GM12878 (cell line): ENCODE results near the gene SLC13A2. TPM values are rescaled to one million over a fixed set of nuclear protein-coding genes. Genes with fewer than 3 reads are reported as not detected.

ENCODE experiments used
- ATAC-seq: fragments of 200-7000 bp; cut with Tn5 transposase; 3 replicates; pipeline ENCODE4 v1.9.1; 2020; ENCODE audit warnings: mild to moderate bottlenecking, moderate library complexity
- BruUV-seq: library from RNA; stranded (reverse); fragments of 400-500 nt; replicated peaks from 2 replicates; lab custom pipeline; 2021; lab: Mats Ljungman, UMichigan
- CTCF ChIA-PET: fragments of 300-600 bp; sonication (Branson Sonifier 250); formaldehyde crosslinking; extraction: SDS; loops from one replicate; lab custom pipeline; 2021; ENCODE audit warnings: inconsistent platforms; lab: Yijun Ruan, JAX
- POLR2A ChIA-PET: fragments of 350-600 bp; formaldehyde crosslinking; extraction: SDS; loops from one replicate; lab custom pipeline; 2021; ENCODE audit warnings: inconsistent platforms; lab: Charles Lee
- RAD21 ChIA-PET: fragments of 300-600 bp; sonication (Branson Sonifier 250); formaldehyde crosslinking; loops from one replicate; lab custom pipeline; 2023; ENCODE audit warnings: antibody characterized with exemption; ENCODE audit not compliant: unreplicated experiment; lab: Charles Lee
- SMC1A ChIA-PET: fragments of 300-600 bp; sonication (Branson Sonifier 250); formaldehyde crosslinking; loops from one replicate; lab custom pipeline; 2023; ENCODE audit not compliant: unreplicated experiment, uncharacterized antibody; lab: Charles Lee
- DNase-seq: peaks from one replicate; pipeline ENCODE4 v3.0.0-alpha.2; 2011; ENCODE audit warnings: low read depth, low spot score
- FAIRE-seq: peaks from 3 replicates; lab custom pipeline; 2011; peaks lifted over from hg19 to GRCh38; lab: Jason Lieb, UNC
- H2AFZ ChIP-seq: 2 replicates; pipeline ENCODE4 v1.6.0; 2011; ENCODE audit warnings: low read depth, low read length, control low read depth; ENCODE audit not compliant: control insufficient read depth
- H3K27ac ChIP-seq: 2 replicates; pipeline ENCODE4 v1.5.1; 2011; ENCODE audit warnings: control low read depth; ENCODE audit not compliant: control insufficient read depth, insufficient read depth
- H3K27me3 ChIP-seq, 2 experiments: replicated peaks in 1 of 2; 2 replicates each; pipeline versions ENCODE4 v1.6.0 to v1.6.1; 2011; ENCODE audit warnings: low read length in 1 of 2; ENCODE audit not compliant: control insufficient read depth in 2 of 2, insufficient read depth in 2 of 2
- H3K36me3 ChIP-seq, 2 experiments: 2 replicates each; pipeline ENCODE4 v1.5.1; 2011; ENCODE audit warnings: low read length in 1 of 2; ENCODE audit not compliant: control insufficient read depth in 2 of 2, insufficient read depth in 2 of 2
- H3K4me1 ChIP-seq: 2 replicates; pipeline ENCODE4 v1.6.1; 2011; ENCODE audit warnings: mild to moderate bottlenecking, low read length, moderate library complexity, mixed read lengths; ENCODE audit not compliant: control insufficient read depth, insufficient read depth
- H3K4me2 ChIP-seq: 2 replicates; pipeline ENCODE4 v1.6.0; 2011; ENCODE audit warnings: control low read depth; ENCODE audit not compliant: control insufficient read depth, insufficient read depth
- H3K4me3 ChIP-seq: fragments of 200-600 bp; sonication (generic); 2 replicates; pipeline ENCODE4 v1.5.1; 2016
- H3K79me2 ChIP-seq: 2 replicates; pipeline ENCODE4 v1.6.0; 2011; ENCODE audit warnings: low read length; ENCODE audit not compliant: control insufficient read depth, insufficient read depth
- H3K9ac ChIP-seq: 2 replicates; pipeline ENCODE4 v1.8.0; 2011; ENCODE audit warnings: low read length, control low read depth, mixed read lengths; ENCODE audit not compliant: control insufficient read depth, insufficient read depth
- H3K9me3 ChIP-seq: replicated peaks from 3 replicates; pipeline ENCODE4 v1.5.1; 2011; ENCODE audit warnings: mild to moderate bottlenecking, low read length; ENCODE audit not compliant: control insufficient read depth, insufficient read depth
- H4K20me1 ChIP-seq: 2 replicates; pipeline ENCODE4 v1.6.0; 2011; ENCODE audit not compliant: control insufficient read depth, insufficient read depth
- CREM ChIP-seq: IDR thresholded peaks from 2 replicates; pipeline ENCODE4 v1.6.1; 2014; ENCODE audit warnings: antibody characterized with exemption, low read depth
- E4F1 ChIP-seq: fragments of 450-650 bp; IDR thresholded peaks from 2 replicates; pipeline ENCODE4 v1.6.1; 2018; ENCODE audit warnings: borderline replicate concordance, mild to moderate bottlenecking; ENCODE audit not compliant: partially characterized antibody
- ESRRA ChIP-seq: IDR thresholded peaks from 2 replicates; pipeline ENCODE4 v1.6.1; 2012; ENCODE audit warnings: mild to moderate bottlenecking, low read length, improper control_type of control experiment
- JUNB ChIP-seq: IDR thresholded peaks from 2 replicates; pipeline ENCODE4 v1.6.1; 2016; ENCODE audit warnings: antibody characterized with exemption, mild to moderate bottlenecking
- RB1 ChIP-seq: fragments of 450-650 bp; formaldehyde crosslinking; IDR thresholded peaks from 2 replicates; pipeline ENCODE4 v1.6.1; 2017; ENCODE audit warnings: mild to moderate bottlenecking, borderline replicate concordance
- TBL1XR1 ChIP-seq: IDR thresholded peaks from 2 replicates; pipeline ENCODE4 v1.6.1; 2012; ENCODE audit warnings: low read depth, low read length, improper control_type of control experiment
- WGBS: methylation state at CpG from one replicate; pipeline ENCODE4 v1.1.6; 2016; ENCODE audit warnings: low lambda C conversion rate; ENCODE audit not compliant: insufficient replicate concordance, insufficient coverage; ENCODE audit errors: missing lambda C conversion rate; 5-methylcytosine and 5-hydroxymethylcytosine counted together
- in situ Hi-C: fragments of 300-500 bp; cut with MboI; formaldehyde crosslinking; loops from 9 replicates; pipeline ENCODE4 v1.14.3; 2018; ENCODE audit warnings: mixed read lengths
- intact Hi-C: fragments of 100-400 bp; cut with micrococcal nuclease; formaldehyde crosslinking; loops from one replicate; pipeline ENCODE4 v1.14.2; 2022; ENCODE audit not compliant: unreplicated experiment
- polyA plus RNA-seq, 11 experiments: library from polyadenylated mRNA; depleted of rRNA in 4 of 11; unstranded in 6 of 11; stranded (reverse) in 5 of 11; fragments of >200 nt; fragmentation: Nextera tagmentation in 4 of 11; fragmentation: Illumina TruSeq in 1 of 11; extraction: Ambion mirVana in 4 of 11; extraction: Trizol in 1 of 11; gene quantifications; 1 replicate in 1 of 11; 2 replicates in 10 of 11; pipeline versions ENCODE4 v1.2.1 to v1.2.3, GENCODE V29; 2011 to 2016; ENCODE audit warnings: inconsistent platforms in 2 of 11, missing spikeins in 2 of 11, low read depth in 1 of 11
- total RNA-seq, 4 experiments: library from RNA; depleted of rRNA in 3 of 4; stranded (reverse); fragments of >200 nt in 3 of 4; fragmentation: Illumina TruSeq in 1 of 4; extraction: Trizol in 1 of 4; gene quantifications; 2 replicates each; pipeline versions ENCODE4 v1.2.1 to v1.2.3, GENCODE V29; 2013 to 2021

SLC13A2 gene
- total and polyA plus RNA-seq, 10 of the 15 experiments (the other 5 are each of a cell fraction or from before 2014, with no cell fraction given): 0.03 to 0.13 (median 0.05) TPM; not detected in 6

GRCh38 chr17:28538296-28538895 is 65.0 kb downstream of the SLC13A2 start:
- H3K9ac ChIP-seq: no peak overlapping the region
- ATAC-seq: no peak
- no peak overlapping the region for H2AFZ ChIP-seq
- TF ChIP-seq RB1: no peak
- no peak for TF ChIP-seq ESRRA
- no peak for TF ChIP-seq CREM
- TF ChIP-seq JUNB: no peak
- TF ChIP-seq E4F1: no peak
- no peak for TF ChIP-seq TBL1XR1
- no peak overlapping the region for H3K27ac ChIP-seq
- POLR2A ChIA-PET: interaction anchor here (0.5 to 0.6 kb wide), 2 partner anchors 37 to 649 kb away, joined by 4 to 6 read pairs; no protein-coding TSS in a partner anchor
- H3K79me2 ChIP-seq: no peaks in the 10 kb centered on the region
- FAIRE-seq: no peak
- CTCF ChIA-PET: interaction anchor here (0.6 to 4.2 kb wide), 4 partner anchors 9 to 67 kb away, joined by 3 to 59 read pairs (median 3); no protein-coding TSS in a partner anchor
- in situ Hi-C loops: no loop called here
- no peak overlapping the region for H3K4me2 ChIP-seq
- no peaks in the 10 kb centered on the region for H4K20me1 ChIP-seq
- H3K27me3 ChIP-seq: no peaks in the 10 kb centered on the region
- no peaks in the 10 kb centered on the region for H3K36me3 ChIP-seq
- DNase-seq: no peak
- RAD21 ChIA-PET: interaction anchor here (1.2 to 1.8 kb wide), 2 partner anchors 36 to 37 kb away, joined by 5 read pairs; no protein-coding TSS in a partner anchor
- BruUV-seq: no TSS peak
- WGBS: 68% methylated on average over 14 of the region's 14 CpGs
- intact Hi-C loops: no loop called here
- SMC1A ChIA-PET: interaction anchor here (1.2 to 1.6 kb wide), 2 partner anchors 43 to 69 kb away, joined by 3 to 6 read pairs; no protein-coding TSS in a partner anchor
- no peaks in the 10 kb centered on the region for H3K9me3 ChIP-seq
- no peak overlapping the region for H3K4me3 ChIP-seq
- H3K4me1 ChIP-seq: no peaks in the 10 kb centered on the region
